GM10248 (cell line): ENCODE results near the gene PCDH15.

ENCODE experiments used
- CTCF ChIA-PET: fragments of 300-600 bp; sonication (Branson Sonifier 250); formaldehyde crosslinking; extraction: SDS; loops from one replicate; lab custom pipeline; 2021; ENCODE audit warnings: antibody characterized with exemption; lab: Yijun Ruan, JAX
- POLR2A ChIA-PET: fragments of 350-650 bp; sonication (Branson Sonifier 250); formaldehyde crosslinking; extraction: SDS; loops from one replicate; lab custom pipeline; 2020; ENCODE audit warnings: antibody characterized with exemption; lab: Yijun Ruan, JAX
- DNase-seq: peaks from one replicate; pipeline ENCODE4 v3.0.0; 2012; ENCODE audit errors: extremely low spot score
- CTCF ChIP-seq: IDR thresholded peaks from 2 replicates; pipeline ENCODE4 v1.5.1; 2012; ENCODE audit warnings: mild to moderate bottlenecking, low read depth; ENCODE audit errors: extremely low read depth, missing control alignments, control extremely low read depth

Gene PCDH15

GRCh38 chr10:53918755-53919154, 882.3 kb downstream of the PCDH15 start:
- CTCF ChIA-PET, result no interaction called here
- TF ChIP-seq CTCF, result no peak
- POLR2A ChIA-PET, result no interaction called here
- DNase-seq, result no peak

- ChIA-PET CTCF (no interaction called here), POLR2A (no interaction called here)
Measured at GRCh38 chr10:53909791-53910190, 891.2 kb downstream of the PCDH15 start.

GRCh38 chr10:53904506-53905241, 896.4 kb downstream of the PCDH15 start:
- CTCF ChIA-PET, result interaction anchor here (1.2 kb wide), 1 partner anchor 12 kb away, joined by 3 read pairs; no protein-coding TSS in a partner anchor
- POLR2A ChIA-PET, result no interaction called here
- no peak for DNase-seq
- no peak for TF ChIP-seq CTCF

More at GRCh38 chr10:53909791-53910190, 891.2 kb downstream of the PCDH15 start:
- TF ChIP-seq CTCF, result no peak
- no peak for DNase-seq

- no peak for DNase-seq
- TF ChIP-seq CTCF, result no peak
- CTCF ChIA-PET, result no interaction called here
- POLR2A ChIA-PET, result no interaction called here
Measured at GRCh38 chr10:53903756-53904155, 897.3 kb downstream of the PCDH15 start.

- ChIA-PET POLR2A (no interaction called here), CTCF (no interaction called here)
- DNase-seq, result no peak
- TF ChIP-seq CTCF, result no peak
Measured at GRCh38 chr10:53899463-53900160, 901.4 kb downstream of the PCDH15 start.

- ChIA-PET CTCF (no interaction called here), POLR2A (no interaction called here)
- DNase-seq, result no peak
- no peak for TF ChIP-seq CTCF
Measured at GRCh38 chr10:53898532-53898931, 902.5 kb downstream of the PCDH15 start.
